HG03045 (cell line): ENCODE results near the gene UQCR11.

Source experiments
- ATAC-seq: cut with Tn5 transposase; IDR thresholded peaks from one replicate; pipeline ENCODE4 v1.9.1; 2021; ENCODE audit warnings: mild to moderate bottlenecking, moderate library complexity; ENCODE audit not compliant: unreplicated experiment

Gene UQCR11

DNA sequence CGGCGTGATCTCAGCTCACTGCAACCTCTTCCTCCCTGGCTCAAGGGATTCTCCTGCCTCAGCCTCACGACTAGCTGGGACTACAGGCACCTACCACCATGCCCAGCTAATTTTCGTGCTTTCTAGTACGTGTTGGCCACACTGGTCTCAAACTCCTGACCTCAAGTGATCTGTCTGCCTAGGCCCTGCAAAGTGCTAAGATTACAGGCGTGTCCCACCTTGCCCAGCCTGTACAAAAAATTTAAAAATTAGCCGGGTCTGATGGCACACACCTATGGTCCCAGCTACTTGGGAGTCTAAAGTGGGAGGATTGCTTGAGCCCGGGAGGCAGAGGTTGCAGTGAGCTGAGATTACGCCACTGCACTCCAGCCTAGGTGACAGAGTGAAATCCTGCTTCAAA, 32.5 kb downstream of the UQCR11 start:
- no peak for ATAC-seq

DNA sequence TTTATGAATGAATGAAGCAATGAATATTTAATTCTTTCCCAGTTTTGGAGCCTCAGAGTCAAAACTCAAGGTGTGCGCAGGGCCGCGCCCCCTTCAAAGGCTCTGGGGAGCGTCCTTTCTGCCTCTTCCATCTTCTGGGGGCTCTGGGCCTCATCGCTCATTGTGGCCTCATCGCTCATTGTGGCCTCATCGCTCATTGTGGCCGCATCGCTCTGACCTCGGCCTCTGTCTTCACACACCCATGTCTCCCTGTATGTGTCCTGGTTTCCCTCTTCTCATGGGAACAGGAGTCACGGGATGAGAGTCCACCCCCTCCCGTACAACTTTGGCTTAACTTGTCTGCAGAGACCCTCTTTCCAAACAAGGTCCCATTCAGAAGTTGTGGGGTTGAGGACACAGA, 33.9 kb downstream of the UQCR11 start:
- no peak for ATAC-seq

- ATAC-seq, result no peak
These were observed 34.4 kb downstream of the UQCR11 start for GRCh38 chr19:1570836-1571235.

DNA sequence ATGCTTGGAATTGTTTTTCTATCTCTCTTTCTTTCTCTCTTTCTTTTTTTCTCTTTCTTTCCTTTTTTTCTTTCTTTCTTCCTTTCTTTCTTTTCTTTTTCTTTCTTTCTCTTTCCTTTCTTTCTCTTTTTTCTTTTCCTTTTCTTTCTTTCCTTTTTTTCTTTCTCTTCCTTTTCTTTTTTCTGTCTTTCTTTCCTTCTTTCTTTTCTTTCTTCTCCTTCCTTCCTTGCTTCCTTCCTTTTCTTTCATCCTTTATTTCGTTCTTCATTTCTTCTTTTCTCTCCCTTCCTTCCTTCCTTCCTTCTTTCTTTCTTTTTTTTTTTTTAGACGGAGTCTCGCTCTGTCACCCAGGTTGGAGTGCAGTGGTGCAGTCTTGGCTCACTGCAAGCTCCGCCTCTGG, 35.3 kb downstream of the UQCR11 start:
- no peak for ATAC-seq

- peak; percentile 53 for ATAC-seq
These were observed 36.8 kb downstream of the UQCR11 start, which contains the start of gene MEX3D for GRCh38 chr19:1568320-1569019. MEX3D (minus strand) TSS chr19:1568325; CDS start chr19:1568058, 267 bp downstream.

- no peak for ATAC-seq
These were observed 37.4 kb downstream of the UQCR11 start for GRCh38 chr19:1567848-1568227.

GRCh38 chr19:1567116-1567847, 38.0 kb downstream of the UQCR11 start:
- ATAC-seq, result no peak

- no peak for ATAC-seq
These were observed 38.7 kb downstream of the UQCR11 start for GRCh38 chr19:1566392-1567115.

GRCh38 chr19:1563251-1563650, 42.0 kb downstream of the UQCR11 start:
- ATAC-seq, result no peak

DNA sequence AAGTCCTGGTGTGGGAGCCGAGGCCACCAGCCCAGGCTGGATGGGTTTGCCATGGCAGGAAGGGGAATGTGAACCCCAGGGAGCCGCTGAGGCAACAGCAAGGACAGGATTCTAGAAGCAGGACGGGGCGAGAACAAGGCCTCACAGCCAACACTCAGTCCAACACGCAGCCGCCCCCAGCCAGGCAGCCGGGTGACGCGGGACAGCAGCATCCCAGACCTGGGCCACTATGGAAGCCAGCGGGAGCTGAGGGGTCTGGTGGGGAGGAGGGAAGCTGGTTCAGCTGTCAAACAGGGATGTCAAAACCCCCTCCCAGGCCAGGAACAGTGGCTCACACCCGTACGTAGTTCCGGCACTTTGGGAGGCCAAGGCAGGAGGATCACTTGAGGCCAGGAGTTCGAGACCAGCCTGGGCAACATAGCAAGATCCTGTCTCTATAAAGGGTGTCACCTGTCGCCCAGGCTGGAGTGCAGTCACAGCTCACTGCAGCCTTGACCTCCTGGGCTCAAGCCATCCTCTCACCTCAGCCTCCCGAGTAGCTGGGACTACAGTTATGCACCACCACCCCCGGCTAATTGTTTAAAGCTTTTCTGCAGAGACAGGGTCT, 43.9 kb downstream of the UQCR11 start:
- no peak for ATAC-seq

DNA sequence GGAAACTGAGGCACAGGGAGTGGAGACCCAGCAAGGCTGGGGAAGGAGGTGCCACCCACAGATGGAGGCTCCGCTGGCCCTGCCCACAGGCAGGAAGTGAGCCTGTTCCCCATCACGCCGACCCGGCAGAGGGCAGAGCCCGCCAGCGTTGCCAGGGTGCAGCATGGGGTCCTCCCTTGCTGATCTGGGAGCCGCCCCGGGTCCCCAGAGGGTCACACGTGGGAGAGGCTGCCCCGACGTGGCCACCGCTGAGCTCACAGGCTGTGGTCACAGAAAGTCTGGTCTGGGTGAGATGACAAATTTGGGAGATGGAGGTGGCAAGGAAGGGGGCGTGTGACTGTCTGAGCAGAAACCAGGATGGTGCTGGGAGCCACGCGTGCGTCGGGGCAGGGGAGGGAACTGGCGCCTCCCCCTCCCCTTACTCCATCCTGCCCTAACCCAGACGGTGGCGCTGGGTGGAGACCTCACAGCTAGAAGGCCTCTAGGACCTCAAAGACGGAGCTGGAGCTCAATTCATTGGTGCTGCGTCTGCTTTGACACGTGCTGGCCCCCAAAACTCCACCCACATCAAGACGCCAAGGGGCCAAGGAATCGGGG, 44.9 kb downstream of the UQCR11 start:
- ATAC-seq, result no peak

DNA sequence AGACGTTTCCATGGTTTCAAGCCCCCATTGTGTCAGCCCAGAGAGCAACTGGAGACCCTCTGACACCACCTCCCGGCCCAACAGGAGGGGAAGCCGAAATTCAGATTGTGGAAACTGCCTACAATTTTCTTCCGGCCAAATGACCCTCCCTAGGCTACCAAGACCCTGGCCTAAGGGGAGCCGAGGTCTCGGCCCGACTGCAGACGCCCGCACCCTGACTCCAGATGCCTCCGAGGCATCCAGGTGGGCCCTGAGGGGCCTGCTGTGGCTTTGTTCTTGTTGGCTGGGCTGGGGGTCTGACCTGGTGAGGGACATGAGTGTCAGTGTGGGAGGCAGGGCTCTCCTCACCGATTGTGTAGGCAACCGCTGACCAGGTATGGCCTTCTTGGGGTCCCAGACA, 46.7 kb downstream of the UQCR11 start:
- ATAC-seq, result no peak

- no peak for ATAC-seq
These were observed 48.7 kb downstream of the UQCR11 start for GRCh38 chr19:1556390-1557070.

DNA sequence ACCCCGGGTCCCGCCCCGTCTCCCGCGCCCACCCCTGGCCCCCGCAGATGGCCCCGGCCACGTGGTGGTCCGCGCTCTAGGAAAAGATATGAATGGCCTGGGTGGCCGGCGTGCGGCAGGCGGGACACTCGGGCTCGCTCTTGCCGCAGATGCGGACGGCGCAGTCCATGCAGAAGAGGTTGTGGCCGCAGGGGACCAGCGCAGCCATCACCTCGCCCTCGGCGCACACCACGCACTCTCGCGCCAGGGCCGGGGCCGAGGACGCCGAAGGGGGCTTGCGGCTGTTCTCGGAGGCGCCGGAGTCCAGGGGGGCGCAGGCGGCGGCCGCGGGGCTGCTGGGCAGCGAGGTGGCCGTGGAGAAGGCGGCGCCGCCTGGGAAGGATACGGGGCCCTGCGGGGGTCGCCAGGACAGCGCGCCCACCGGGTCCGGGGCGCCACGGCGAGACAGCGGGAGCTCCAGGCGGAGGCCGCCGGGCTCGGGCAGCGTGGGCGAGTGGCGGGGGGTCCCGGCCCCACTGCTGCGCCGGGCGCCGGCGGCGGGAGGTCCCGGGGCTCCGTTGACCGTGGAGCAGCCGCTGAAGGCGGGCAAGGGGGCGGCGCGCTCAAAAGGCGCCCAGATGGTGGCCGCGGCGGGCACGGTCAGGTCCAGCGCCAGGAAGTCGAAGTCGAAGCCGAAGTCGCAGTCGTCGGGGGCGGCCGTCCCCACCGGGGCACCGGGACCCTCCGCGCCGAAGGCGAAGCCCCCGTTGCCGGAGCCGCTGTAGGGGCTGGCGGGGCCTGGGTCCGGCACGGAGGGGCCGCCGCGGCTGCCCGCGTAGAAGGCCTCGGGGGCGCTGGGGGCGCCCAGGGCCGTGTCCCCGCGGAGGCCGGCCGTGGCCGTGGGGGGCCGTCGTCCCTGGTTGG, 49.5 kb downstream of the UQCR11 start:
- ATAC-seq, result no peak

GRCh38 chr19:1554968-1555367, 50.3 kb downstream of the UQCR11 start:
- no peak for ATAC-seq

DNA sequence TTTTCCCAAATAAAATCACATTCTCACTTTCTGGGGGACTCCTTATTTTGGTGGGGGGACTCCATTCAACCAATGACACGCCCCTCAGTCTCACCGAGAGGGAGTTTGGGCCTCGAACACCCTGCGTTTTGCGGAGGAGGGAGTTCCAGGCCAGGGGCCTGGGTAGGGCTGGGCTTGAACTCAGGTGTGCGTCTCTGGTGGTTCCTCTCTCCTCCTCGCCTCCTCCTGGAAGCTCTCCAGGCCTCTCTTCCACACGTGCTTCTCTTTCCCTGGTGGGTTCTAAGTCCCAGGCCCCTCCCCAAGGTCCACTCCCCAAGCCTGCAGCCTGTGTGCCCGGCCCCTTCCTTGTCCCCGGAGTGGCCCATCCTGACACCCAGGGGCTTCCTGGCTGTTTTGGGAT, 51.8 kb downstream of the UQCR11 start:
- ATAC-seq, result no peak

DNA sequence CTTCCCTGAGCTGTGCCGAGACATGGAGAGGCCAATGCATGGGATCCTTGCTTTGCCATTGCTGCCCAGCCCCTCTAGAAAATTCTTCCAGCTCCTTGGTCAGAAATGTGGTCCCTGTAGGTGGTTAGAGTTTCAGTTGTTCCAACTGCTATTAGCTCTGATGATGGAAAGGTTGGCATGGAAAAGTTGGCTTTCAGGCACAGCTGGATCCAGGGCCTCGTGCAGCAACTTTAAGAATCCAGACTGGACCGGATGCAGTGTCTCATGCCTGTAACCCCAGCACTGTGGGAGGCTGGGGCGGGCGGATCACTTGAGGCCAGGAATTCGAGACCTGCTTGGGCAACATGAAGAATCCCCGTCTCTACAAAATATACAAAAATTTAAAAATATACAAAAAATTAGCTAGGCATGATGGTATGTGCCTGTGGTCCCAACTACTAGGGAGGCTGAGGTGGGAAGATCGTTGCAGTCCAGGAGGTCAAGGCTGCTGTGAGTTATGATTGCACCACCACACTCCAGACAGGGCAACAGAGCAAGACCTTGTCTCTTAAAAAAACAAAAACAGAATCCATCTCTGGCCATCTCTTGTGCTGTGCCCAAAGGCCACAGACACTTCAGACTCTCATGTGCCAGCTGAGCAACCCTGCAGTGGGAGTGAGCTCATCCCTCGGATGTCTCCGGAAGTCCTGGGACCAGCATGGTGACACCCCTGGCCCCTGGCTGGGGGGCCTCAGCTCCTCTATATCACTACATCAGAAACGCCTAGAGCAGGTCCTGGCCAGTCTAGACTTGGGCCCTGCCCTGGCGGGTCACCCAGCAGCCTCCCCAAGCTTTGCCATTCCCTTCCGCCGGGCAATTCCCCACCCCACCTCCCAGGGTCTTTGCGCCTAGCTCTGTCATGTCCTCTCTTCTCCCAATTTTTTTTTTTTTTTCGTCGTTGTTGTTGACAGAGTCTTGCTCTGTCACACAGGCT, 53.9 kb downstream of the UQCR11 start:
- no peak for ATAC-seq

- no peak for ATAC-seq
These were observed 55.8 kb downstream of the UQCR11 start for GRCh38 chr19:1549332-1549945.
